GM06990 (cell line): Measurements from ENCODE around the gene DOCK2.

Experiments used
- DNase-seq: peaks from one replicate; pipeline ENCODE4 v3.0.0-alpha.2; 2011; ENCODE audit not compliant: insufficient read length; ENCODE audit errors: extremely low read depth
- H3K27me3 ChIP-seq: replicated peaks from 2 replicates; pipeline ENCODE4 v1.6.0; 2011; ENCODE audit warnings: low read length; ENCODE audit not compliant: control insufficient read depth, insufficient read depth
- H3K36me3 ChIP-seq: 2 replicates; pipeline ENCODE4 v1.5.1; 2011; ENCODE audit warnings: low read length; ENCODE audit not compliant: control insufficient read depth, insufficient read depth
- H3K4me3 ChIP-seq: replicated peaks from 2 replicates; pipeline ENCODE4 v1.5.1; 2011; ENCODE audit warnings: low read depth, mild to moderate bottlenecking, control low read depth, low read length
- TF ChIP-seq, protein P1 (sequence below): IDR thresholded peaks from 2 replicates; pipeline ENCODE4 v1.5.1; 2011; ENCODE audit warnings: low read length, control low read depth, mild to moderate bottlenecking, inconsistent platforms; ENCODE audit not compliant: insufficient read depth, poor library complexity, severe bottlenecking

The DOCK2 gene

DNA sequence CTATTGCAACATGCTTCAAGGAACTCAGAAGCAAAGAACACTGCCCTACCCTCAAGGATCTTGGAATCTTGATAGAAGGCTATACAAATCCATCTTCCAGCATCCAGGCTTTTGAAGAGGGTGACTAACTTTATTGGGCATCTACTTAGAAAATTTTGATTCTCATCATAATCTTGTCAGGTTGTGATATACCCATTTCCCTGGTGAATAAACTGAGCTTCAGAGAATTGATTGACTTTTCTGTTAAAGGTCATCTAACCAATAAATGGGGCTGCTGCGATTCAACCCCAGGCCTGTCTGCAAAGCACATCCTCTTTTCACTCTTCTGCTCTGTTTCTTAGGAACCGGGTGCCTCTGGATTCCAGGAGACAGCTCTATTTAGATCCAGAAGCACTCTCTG, 363.1 kb downstream of the DOCK2 start:
- Histone ChIP-seq H3K36me3 (peaks cover 10% of the 10 kb centered on the region), H3K4me3 (no peak overlapping the region), H3K27me3 (no peaks in the 10 kb centered on the region)
- TF ChIP-seq, protein P1, sequence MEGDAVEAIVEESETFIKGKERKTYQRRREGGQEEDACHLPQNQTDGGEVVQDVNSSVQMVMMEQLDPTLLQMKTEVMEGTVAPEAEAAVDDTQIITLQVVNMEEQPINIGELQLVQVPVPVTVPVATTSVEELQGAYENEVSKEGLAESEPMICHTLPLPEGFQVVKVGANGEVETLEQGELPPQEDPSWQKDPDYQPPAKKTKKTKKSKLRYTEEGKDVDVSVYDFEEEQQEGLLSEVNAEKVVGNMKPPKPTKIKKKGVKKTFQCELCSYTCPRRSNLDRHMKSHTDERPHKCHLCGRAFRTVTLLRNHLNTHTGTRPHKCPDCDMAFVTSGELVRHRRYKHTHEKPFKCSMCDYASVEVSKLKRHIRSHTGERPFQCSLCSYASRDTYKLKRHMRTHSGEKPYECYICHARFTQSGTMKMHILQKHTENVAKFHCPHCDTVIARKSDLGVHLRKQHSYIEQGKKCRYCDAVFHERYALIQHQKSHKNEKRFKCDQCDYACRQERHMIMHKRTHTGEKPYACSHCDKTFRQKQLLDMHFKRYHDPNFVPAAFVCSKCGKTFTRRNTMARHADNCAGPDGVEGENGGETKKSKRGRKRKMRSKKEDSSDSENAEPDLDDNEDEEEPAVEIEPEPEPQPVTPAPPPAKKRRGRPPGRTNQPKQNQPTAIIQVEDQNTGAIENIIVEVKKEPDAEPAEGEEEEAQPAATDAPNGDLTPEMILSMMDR, result no peak
- DNase-seq, result no peak

DNA sequence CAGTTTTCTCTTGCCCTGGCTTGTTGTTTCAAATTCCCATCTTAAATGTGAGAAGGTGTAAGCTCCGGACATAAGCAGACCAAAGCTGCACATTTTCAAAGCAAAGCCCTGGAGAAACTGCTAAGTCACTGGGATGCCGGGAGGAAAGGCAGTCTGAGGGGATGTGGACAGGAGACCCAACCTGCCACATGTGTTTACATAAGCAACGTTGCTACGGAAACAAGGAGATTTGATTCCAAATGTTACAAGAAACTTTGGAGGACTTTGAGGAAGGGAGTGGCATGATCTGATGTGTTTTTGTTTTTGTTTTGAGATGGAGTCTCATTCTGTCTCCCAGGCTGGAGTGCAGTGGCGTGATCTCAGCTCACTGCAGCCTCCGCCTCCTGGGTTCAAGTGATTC, 368.9 kb downstream of the DOCK2 start:
- no peaks in the 10 kb centered on the region for H3K27me3 ChIP-seq
- H3K4me3 ChIP-seq, result no peak overlapping the region
- peaks cover 15% of the 10 kb centered on the region for H3K36me3 ChIP-seq
- TF ChIP-seq, protein P1, result no peak
- no peak for DNase-seq

DNA sequence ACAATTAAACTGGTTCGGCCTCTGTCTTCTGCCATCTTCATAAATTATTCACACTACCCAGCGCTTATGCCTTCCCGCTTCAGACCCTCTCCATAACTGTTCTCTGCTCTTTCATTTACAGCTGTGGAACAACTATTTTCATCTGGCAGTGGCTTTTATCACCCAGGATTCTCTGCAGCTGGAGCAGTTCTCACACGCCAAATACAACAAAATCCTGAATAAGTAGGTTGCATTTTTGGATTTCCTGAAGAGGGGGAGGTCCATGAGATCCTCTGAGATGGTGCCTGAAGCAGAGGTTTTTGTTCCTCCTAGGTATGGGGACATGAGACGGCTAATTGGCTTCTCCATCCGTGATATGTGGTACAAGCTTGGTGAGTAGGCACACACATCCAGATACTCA, 371.3 kb downstream of the DOCK2 start:
- Histone ChIP-seq H3K4me3 (no peak overlapping the region), H3K36me3 (peaks cover 16% of the 10 kb centered on the region), H3K27me3 (no peaks in the 10 kb centered on the region)
- DNase-seq, result no peak
- TF ChIP-seq, protein P1, result no peak

DNA sequence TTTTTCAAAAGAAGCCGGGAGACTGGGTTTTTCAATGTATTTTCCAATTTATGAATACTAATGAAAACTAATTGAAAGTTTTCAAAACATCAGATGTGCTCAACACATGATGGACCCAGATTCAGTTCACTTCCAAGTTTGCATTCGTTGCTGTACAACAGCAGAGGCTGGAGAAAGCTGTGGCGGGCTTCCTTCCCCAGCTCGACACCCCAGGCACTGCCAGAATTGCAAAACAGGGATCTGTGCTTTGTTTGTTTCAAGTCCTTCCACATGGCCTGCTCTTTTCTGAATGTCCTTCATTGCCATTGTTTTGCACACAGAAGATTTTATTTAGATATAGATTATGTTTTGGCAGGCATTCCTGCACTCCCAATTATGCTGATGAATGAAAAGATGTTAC, 373.5 kb downstream of the DOCK2 start:
- H3K4me3 ChIP-seq, result no peak overlapping the region
- DNase-seq, result no peak
- H3K27me3 ChIP-seq, result no peaks in the 10 kb centered on the region
- TF ChIP-seq, protein P1, result no peak
- H3K36me3 ChIP-seq, result peaks cover 14% of the 10 kb centered on the region

DNA sequence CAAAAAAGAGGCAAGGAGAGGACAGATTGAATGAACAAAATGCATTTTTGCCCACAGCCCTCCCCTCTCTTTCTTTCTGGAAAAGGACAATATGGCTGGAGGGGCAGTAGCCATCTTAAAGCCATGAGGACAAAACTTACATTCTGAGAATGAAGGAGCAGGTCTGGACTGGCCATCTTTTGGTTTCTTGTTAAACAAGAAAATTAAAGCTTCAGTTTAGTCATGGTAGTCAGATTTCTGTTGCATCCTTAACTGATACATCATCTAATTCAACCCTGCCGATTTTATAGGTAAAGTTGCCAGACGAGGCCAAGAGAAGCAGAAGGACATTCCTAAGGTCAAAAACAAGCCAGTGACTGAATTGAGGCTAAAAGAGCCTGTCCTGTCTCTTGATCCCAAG, 374.7 kb downstream of the DOCK2 start:
- TF ChIP-seq, protein P1, result no peak
- Histone ChIP-seq H3K27me3 (no peaks in the 10 kb centered on the region), H3K36me3 (peaks cover 14% of the 10 kb centered on the region), H3K4me3 (no peak overlapping the region)
- no peak for DNase-seq

DNA sequence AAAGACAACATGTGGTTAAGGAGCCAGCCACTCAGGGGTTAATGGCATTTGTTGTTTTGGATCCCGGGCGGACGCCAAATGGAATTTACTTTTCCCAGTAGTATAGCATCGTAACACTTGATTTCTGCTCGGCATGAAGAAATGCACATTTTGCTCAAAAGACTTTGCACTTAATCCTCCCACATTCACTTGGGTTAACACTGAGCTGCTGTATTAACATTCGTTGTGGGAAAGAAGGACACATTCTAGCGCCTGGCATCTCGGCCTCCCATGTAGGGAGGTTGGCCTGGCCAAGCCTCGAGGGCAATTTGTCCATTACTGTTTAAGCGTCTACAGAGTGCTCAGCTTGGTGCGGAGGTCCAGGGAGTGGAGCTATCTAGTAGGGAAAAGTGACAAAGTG, 375.5 kb downstream of the DOCK2 start:
- TF ChIP-seq, protein P1, result no peak
- Histone ChIP-seq H3K4me3 (no peak overlapping the region), H3K36me3 (peaks cover 12% of the 10 kb centered on the region), H3K27me3 (no peaks in the 10 kb centered on the region)
- DNase-seq, result no peak
